Measurements from ENCODE around the gene IFNK.

The IFNK gene

GRCh38 chr9:27569406-27569805 is 45.3 kb downstream of the IFNK start:
- DNase-seq (ENCODE audit: low read depth), result no peak
- no peak overlapping the region for H3K4me3 ChIP-seq (ENCODE audit: low read depth, low read length)
- TF ChIP-seq, protein P1, sequence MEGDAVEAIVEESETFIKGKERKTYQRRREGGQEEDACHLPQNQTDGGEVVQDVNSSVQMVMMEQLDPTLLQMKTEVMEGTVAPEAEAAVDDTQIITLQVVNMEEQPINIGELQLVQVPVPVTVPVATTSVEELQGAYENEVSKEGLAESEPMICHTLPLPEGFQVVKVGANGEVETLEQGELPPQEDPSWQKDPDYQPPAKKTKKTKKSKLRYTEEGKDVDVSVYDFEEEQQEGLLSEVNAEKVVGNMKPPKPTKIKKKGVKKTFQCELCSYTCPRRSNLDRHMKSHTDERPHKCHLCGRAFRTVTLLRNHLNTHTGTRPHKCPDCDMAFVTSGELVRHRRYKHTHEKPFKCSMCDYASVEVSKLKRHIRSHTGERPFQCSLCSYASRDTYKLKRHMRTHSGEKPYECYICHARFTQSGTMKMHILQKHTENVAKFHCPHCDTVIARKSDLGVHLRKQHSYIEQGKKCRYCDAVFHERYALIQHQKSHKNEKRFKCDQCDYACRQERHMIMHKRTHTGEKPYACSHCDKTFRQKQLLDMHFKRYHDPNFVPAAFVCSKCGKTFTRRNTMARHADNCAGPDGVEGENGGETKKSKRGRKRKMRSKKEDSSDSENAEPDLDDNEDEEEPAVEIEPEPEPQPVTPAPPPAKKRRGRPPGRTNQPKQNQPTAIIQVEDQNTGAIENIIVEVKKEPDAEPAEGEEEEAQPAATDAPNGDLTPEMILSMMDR (IDR thresholded peaks at IDR 0.05; ENCODE audit: low read depth, low read length, missing control alignments), result no peak

DNA sequence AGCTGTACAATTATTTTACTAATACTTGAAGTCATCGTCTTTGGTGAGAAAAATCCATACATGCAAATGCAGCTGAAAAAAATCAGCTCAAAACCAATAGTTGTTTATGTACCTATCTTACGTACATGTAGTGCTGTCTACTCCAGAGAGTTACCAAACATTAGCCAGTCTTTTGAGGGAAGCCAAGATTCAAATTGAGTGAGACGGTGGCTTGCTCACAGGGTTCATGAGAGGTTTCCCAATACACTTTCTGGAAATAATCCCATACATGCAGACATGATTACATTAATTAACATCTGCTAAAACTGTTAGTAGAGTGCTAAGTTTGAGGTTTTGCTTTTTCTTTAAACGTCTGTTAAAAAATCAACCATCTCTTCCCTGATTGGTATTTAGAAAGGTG is 46.9 kb downstream of the IFNK start:
- H3K4me3 ChIP-seq (ENCODE audit: low read depth, low read length), result no peak overlapping the region
- TF ChIP-seq, protein P1 (IDR thresholded peaks at IDR 0.05; ENCODE audit: low read depth, low read length, missing control alignments), result no peak
- DNase-seq (ENCODE audit: low read depth), result no peak

- no peak for DNase-seq (ENCODE audit: low read depth)
- TF ChIP-seq, protein P1 (IDR thresholded peaks at IDR 0.05; ENCODE audit: low read depth, low read length, missing control alignments), result no peak
- no peak overlapping the region; the same call in 1 of the 2 replicates for H3K4me3 ChIP-seq (ENCODE audit: low read depth, low read length)
Observed at GRCh38 chr9:27572061-27572460, 48.0 kb downstream of the IFNK start.

- peak overlapping the region; percentile 57 for H3K4me3 ChIP-seq (ENCODE audit: low read depth, low read length)
- TF ChIP-seq, protein P1 (IDR thresholded peaks at IDR 0.05; ENCODE audit: low read depth, low read length, missing control alignments), result no peak
- peak; percentile 55 for DNase-seq (ENCODE audit: low read depth)
Observed at GRCh38 chr9:27572566-27572917, 48.5 kb downstream of the IFNK start.

DNA sequence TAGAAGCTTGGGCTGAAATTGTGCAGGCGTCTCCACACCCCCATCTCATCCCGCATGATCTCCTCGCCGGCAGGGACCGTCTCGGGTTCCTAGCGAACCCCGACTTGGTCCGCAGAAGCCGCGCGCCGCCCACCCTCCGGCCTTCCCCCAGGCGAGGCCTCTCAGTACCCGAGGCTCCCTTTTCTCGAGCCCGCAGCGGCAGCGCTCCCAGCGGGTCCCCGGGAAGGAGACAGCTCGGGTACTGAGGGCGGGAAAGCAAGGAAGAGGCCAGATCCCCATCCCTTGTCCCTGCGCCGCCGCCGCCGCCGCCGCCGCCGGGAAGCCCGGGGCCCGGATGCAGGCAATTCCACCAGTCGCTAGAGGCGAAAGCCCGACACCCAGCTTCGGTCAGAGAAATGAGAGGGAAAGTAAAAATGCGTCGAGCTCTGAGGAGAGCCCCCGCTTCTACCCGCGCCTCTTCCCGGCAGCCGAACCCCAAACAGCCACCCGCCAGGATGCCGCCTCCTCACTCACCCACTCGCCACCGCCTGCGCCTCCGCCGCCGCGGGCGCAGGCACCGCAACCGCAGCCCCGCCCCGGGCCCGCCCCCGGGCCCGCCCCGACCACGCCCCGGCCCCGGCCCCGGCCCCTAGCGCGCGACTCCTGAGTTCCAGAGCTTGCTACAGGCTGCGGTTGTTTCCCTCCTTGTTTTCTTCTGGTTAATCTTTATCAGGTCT is 49.0 kb downstream of the IFNK start, which contains the start of gene C9orf72:
Gene C9orf72, minus strand, starts transcription at position 564 of the 716 bp plus-strand sequence. CDS start 6,361 bp downstream, outside the sequence.
- DNase-seq (ENCODE audit: low read depth), result no peak
- H3K4me3 ChIP-seq (ENCODE audit: low read depth, low read length), result peak within 1 kb of the TSS; percentile 57
- TF ChIP-seq, protein P1 (IDR thresholded peaks at IDR 0.05; ENCODE audit: low read depth, low read length, missing control alignments), result no peak

DNA sequence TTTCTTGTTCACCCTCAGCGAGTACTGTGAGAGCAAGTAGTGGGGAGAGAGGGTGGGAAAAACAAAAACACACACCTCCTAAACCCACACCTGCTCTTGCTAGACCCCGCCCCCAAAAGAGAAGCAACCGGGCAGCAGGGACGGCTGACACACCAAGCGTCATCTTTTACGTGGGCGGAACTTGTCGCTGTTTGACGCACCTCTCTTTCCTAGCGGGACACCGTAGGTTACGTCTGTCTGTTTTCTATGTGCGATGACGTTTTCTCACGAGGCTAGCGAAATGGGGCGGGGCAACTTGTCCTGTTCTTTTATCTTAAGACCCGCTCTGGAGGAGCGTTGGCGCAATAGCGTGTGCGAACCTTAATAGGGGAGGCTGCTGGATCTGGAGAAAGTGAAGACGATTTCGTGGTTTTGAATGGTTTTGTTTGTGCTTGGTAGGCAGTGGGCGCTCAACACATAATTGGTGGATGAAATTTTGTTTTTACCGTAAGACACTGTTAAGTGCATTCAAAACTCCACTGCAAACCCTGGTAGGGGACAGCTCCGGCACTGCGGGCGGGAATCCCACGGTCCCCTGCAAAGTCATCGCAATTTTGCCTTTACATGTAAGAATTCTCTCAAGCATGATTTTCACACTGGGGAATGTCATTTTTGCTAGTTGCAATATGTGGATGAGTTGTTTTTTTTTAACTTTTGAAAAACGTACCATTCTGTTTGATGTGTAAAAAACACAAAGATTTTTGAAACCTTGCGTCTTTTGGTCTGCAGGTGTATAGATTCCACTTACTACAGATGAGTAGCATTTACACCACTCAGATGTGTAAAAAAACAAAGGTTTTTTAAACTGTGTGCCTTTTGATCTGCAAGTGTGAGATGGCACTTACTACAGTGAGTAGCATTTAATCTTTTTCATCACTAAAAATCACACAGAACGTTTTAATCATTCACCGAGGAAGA is 49.8 kb downstream of the IFNK start:
- peak; percentile 100 for DNase-seq (ENCODE audit: low read depth)
- peak overlapping the region; percentile 57 for H3K4me3 ChIP-seq (ENCODE audit: low read depth, low read length)
- TF ChIP-seq, protein P1 (IDR thresholded peaks at IDR 0.05; ENCODE audit: low read depth, low read length, missing control alignments), result no peak

Data from GM12864 (cell line).